H1 (cell line): Measurements from ENCODE around the gene SF3B3. TPM values are rescaled to one million over a fixed set of nuclear protein-coding genes. Genes with fewer than 3 reads are reported as not detected.

Experiments
- CTCF ChIA-PET: fragments of 300-600 bp; sonication (Branson Sonifier 250); formaldehyde crosslinking; loops from one replicate; lab custom pipeline; 2021; ENCODE audit not compliant: partially characterized antibody; lab: Charles Lee
- POLR2A ChIA-PET: fragments of 300-600 bp; sonication (Branson Sonifier 250); formaldehyde crosslinking; loops from one replicate; lab custom pipeline; 2021; ENCODE audit warnings: inconsistent platforms; ENCODE audit not compliant: partially characterized antibody; lab: Charles Lee
- DNase-seq, 2 experiments: peaks; one replicate each; pipeline versions ENCODE4 v3.0.0 to v3.0.0-alpha.2; 2010 to 2022; ENCODE audit warnings: low spot score in 2 of 2, low read depth in 1 of 2, mixed read lengths in 1 of 2
- FAIRE-seq: peaks from 2 replicates; lab custom pipeline; 2011; peaks lifted over from hg19 to GRCh38; lab: Jason Lieb, UNC
- H2AFZ ChIP-seq: 2 replicates; pipeline ENCODE4 v1.8.1; 2012; ENCODE audit warnings: low read length, inconsistent platforms
- H2AK5ac ChIP-seq: 2 replicates; pipeline ENCODE4 v1.6.1; 2013; ENCODE audit warnings: low read depth, low read length
- H2BK120ac ChIP-seq: replicated peaks from 2 replicates; pipeline ENCODE3; 2013; ENCODE audit warnings: low read depth, low read length, inconsistent platforms
- H2BK12ac ChIP-seq: 2 replicates; pipeline ENCODE4 v1.6.1; 2013; ENCODE audit warnings: low read depth, low read length
- H2BK15ac ChIP-seq: 2 replicates; pipeline ENCODE4 v1.6.1; 2013; ENCODE audit warnings: low read length
- H2BK20ac ChIP-seq: 2 replicates; pipeline ENCODE4 v1.6.1; 2013; ENCODE audit warnings: low read length
- H2BK5ac ChIP-seq: 2 replicates; pipeline ENCODE4 v1.6.1; 2013; ENCODE audit warnings: low read depth, low read length
- H3K14ac ChIP-seq: 2 replicates; pipeline ENCODE4 v1.6.1; 2013; ENCODE audit warnings: inconsistent platforms; ENCODE audit not compliant: insufficient read length
- H3K18ac ChIP-seq: 2 replicates; pipeline ENCODE4 v1.6.1; 2013; ENCODE audit warnings: low read length; ENCODE audit errors: extremely low read depth
- H3K23ac ChIP-seq: 2 replicates; pipeline ENCODE4 v1.6.1; 2013; ENCODE audit warnings: inconsistent platforms; ENCODE audit not compliant: insufficient read length
- H3K23me2 ChIP-seq: 2 replicates; pipeline ENCODE4 v1.6.1; 2013; ENCODE audit warnings: low read depth, low read length
- H3K27ac ChIP-seq: 2 replicates; pipeline ENCODE4 v1.6.1; 2011; ENCODE audit warnings: low read depth, low read length, inconsistent platforms
- H3K27me3 ChIP-seq, 4 experiments: replicated peaks in 1 of 4; 1 replicate in 1 of 4; 2 replicates in 3 of 4; pipeline versions ENCODE4 v1.6.1 to v1.8.1; 2011 to 2013; ENCODE audit warnings: low read length in 3 of 4, mild to moderate bottlenecking in 3 of 4, inconsistent platforms in 2 of 4, mixed read lengths in 2 of 4, moderate library complexity in 1 of 4; ENCODE audit not compliant: control insufficient read depth in 3 of 4, insufficient read depth in 3 of 4; ENCODE audit errors: extremely low read depth in 1 of 4
- H3K36me3 ChIP-seq, 4 experiments: 2 replicates each; pipeline versions ENCODE4 v1.6.1 to v1.8.1; 2011 to 2013; ENCODE audit warnings: mild to moderate bottlenecking in 4 of 4, low read length in 3 of 4, moderate library complexity in 2 of 4, control low read depth in 1 of 4, inconsistent platforms in 1 of 4; ENCODE audit not compliant: insufficient read depth in 4 of 4, control insufficient read depth in 2 of 4
- H3K4ac ChIP-seq: replicated peaks from 2 replicates; pipeline ENCODE3; 2013; ENCODE audit warnings: low read length, low read depth, mixed read lengths, inconsistent platforms; ENCODE audit not compliant: insufficient read length
- H3K4me1 ChIP-seq, 4 experiments: replicated peaks in 1 of 4; 1 replicate in 1 of 4; 2 replicates in 3 of 4; pipeline versions ENCODE4 v1.6.1 to v1.8.1; 2011 to 2013; ENCODE audit warnings: low read length in 3 of 4, inconsistent platforms in 2 of 4, mixed read lengths in 1 of 4; ENCODE audit not compliant: insufficient read depth in 4 of 4, control insufficient read depth in 3 of 4
- H3K4me2 ChIP-seq, 2 experiments: 2 replicates each; pipeline versions ENCODE4 v1.6.1 to v1.8.1; 2011 to 2013; ENCODE audit warnings: low read depth in 2 of 2, low read length in 2 of 2, control low read depth in 1 of 2, inconsistent platforms in 1 of 2, mild to moderate bottlenecking in 1 of 2; ENCODE audit not compliant: insufficient read depth in 1 of 2
- H3K4me3 ChIP-seq, 4 experiments: fragments of 200-600, 300-600 bp in 1 of 4; sonication (generic), shearing (Covaris generic), sonication (Bioruptor Twin) in 1 of 4; 2 replicates each; pipeline versions ENCODE4 v1.5.1 to v1.8.1; 2011 to 2016; ENCODE audit warnings: low read length in 4 of 4, low read depth in 3 of 4, control low read depth in 2 of 4, inconsistent platforms in 2 of 4, mild to moderate bottlenecking in 2 of 4, mixed read lengths in 1 of 4, moderate library complexity in 1 of 4; ENCODE audit not compliant: insufficient read depth in 2 of 4; ENCODE audit errors: extremely low read depth in 1 of 4
- H3K56ac ChIP-seq: replicated peaks from 2 replicates; pipeline ENCODE3; 2013; ENCODE audit warnings: low read depth, mild to moderate bottlenecking, mixed read lengths, low read length, inconsistent platforms; ENCODE audit not compliant: insufficient read length
- H3K79me1 ChIP-seq: 2 replicates; pipeline ENCODE4 v1.6.1; 2013; ENCODE audit warnings: low read depth, low read length, control low read depth
- H3K79me2 ChIP-seq, 2 experiments: 2 replicates each; pipeline versions ENCODE4 v1.6.1 to v1.8.1; 2012 to 2013; ENCODE audit warnings: low read length in 2 of 2, mild to moderate bottlenecking in 2 of 2, inconsistent platforms in 1 of 2; ENCODE audit not compliant: insufficient read depth in 2 of 2, control insufficient read depth in 1 of 2
- H3K9ac ChIP-seq, 4 experiments: replicated peaks in 1 of 4; 1 replicate in 1 of 4; 2 replicates in 3 of 4; pipeline versions ENCODE4 v1.6.1 to v1.8.1; 2011 to 2013; ENCODE audit warnings: low read depth in 3 of 4, low read length in 3 of 4, control low read depth in 2 of 4, mild to moderate bottlenecking in 2 of 4, moderate library complexity in 2 of 4, inconsistent platforms in 1 of 4; ENCODE audit errors: extremely low read depth in 1 of 4
- H3K9me3 ChIP-seq, 2 experiments: 2 replicates each; pipeline versions ENCODE4 v1.6.1 to v1.8.1; 2012 to 2013; ENCODE audit warnings: mild to moderate bottlenecking in 2 of 2, moderate library complexity in 2 of 2, control low read depth in 1 of 2, inconsistent platforms in 1 of 2, low read depth in 1 of 2, low read length in 1 of 2, mixed read lengths in 1 of 2; ENCODE audit not compliant: insufficient read depth in 2 of 2
- H4K20me1 ChIP-seq, 2 experiments: replicated peaks in 1 of 2; 2 replicates each; pipeline versions ENCODE3 to v1.8.1; 2011 to 2013; ENCODE audit warnings: inconsistent platforms in 2 of 2, low read length in 2 of 2, mild to moderate bottlenecking in 1 of 2; ENCODE audit not compliant: insufficient read depth in 2 of 2, control insufficient read depth in 1 of 2
- H4K5ac ChIP-seq: 2 replicates; pipeline ENCODE4 v1.6.1; 2013; ENCODE audit warnings: low read length, low read depth, mixed read lengths, inconsistent platforms; ENCODE audit not compliant: insufficient read length
- H4K8ac ChIP-seq: 2 replicates; pipeline ENCODE4 v1.8.0; 2013; ENCODE audit warnings: mild to moderate bottlenecking, moderate library complexity, low read length, inconsistent platforms; ENCODE audit not compliant: insufficient read depth; ENCODE audit errors: extremely low read depth
- H4K91ac ChIP-seq: replicated peaks from 2 replicates; pipeline ENCODE3; 2013; ENCODE audit warnings: low read length, mixed read lengths, inconsistent platforms; ENCODE audit not compliant: insufficient read length
- BCL11A ChIP-seq, 2 experiments: IDR thresholded peaks; one replicate each; pipeline ENCODE4 v1.6.1; 2011; ENCODE audit warnings: low read depth in 2 of 2, low read length in 2 of 2, mild to moderate bottlenecking in 2 of 2
- CBX5 ChIP-seq: fragments of 300-800, 300-1000 bp; sonication (generic); IDR thresholded peaks from 2 replicates; pipeline ENCODE4 v1.7.1; 2016; ENCODE audit warnings: antibody characterized with exemption, low read length, low read depth
- EP300 ChIP-seq, 2 experiments: IDR thresholded peaks; 1 replicate in 1 of 2; 2 replicates in 1 of 2; pipeline ENCODE4 v1.6.1; 2011 to 2012; ENCODE audit warnings: low read depth in 2 of 2, low read length in 2 of 2, mild to moderate bottlenecking in 2 of 2, borderline replicate concordance in 1 of 2, inconsistent platforms in 1 of 2, moderate library complexity in 1 of 2
- JUN ChIP-seq: IDR thresholded peaks from 2 replicates; pipeline ENCODE4 v1.6.1; 2011; ENCODE audit warnings: low read depth, mild to moderate bottlenecking, improper control_type of control experiment, low read length
- JUND ChIP-seq: IDR thresholded peaks from 2 replicates; pipeline ENCODE4 v1.6.1; 2011; ENCODE audit warnings: mild to moderate bottlenecking, improper control_type of control experiment, low read length
- KDM1A ChIP-seq: fragments of 200-600, 300-600 bp; sonication (generic); IDR thresholded peaks from 2 replicates; pipeline ENCODE4 v1.7.1; 2016; ENCODE audit warnings: mild to moderate bottlenecking, low read length, borderline replicate concordance
- POU5F1 ChIP-seq: IDR thresholded peaks from 2 replicates; pipeline ENCODE4 v1.6.1; 2011; ENCODE audit warnings: low read depth, mild to moderate bottlenecking, low read length, moderate library complexity
- RNF2 ChIP-seq: fragments of 200-900, 300-1000 bp; sonication (generic); IDR thresholded peaks from 2 replicates; pipeline ENCODE4 v1.7.1; 2016; ENCODE audit warnings: borderline replicate concordance, low read depth, mild to moderate bottlenecking, antibody characterized with exemption, low read length; ENCODE audit not compliant: poor library complexity, severe bottlenecking; ENCODE audit errors: missing control alignments
- SIN3A ChIP-seq, 2 experiments: IDR thresholded peaks in 1 of 2; conservative IDR thresholded peaks in 1 of 2; 2 replicates each; pipeline ENCODE4 v1.6.1; 2011 to 2012; ENCODE audit warnings: low read length in 2 of 2, improper control_type of control experiment in 1 of 2, low read depth in 1 of 2, mild to moderate bottlenecking in 1 of 2
- SP1 ChIP-seq: IDR thresholded peaks from 2 replicates; pipeline ENCODE4 v1.6.1; 2011; ENCODE audit warnings: low read depth, low read length
- SP2 ChIP-seq: IDR thresholded peaks from 2 replicates; pipeline ENCODE4 v1.6.1; 2012; ENCODE audit warnings: mild to moderate bottlenecking, low read length, inconsistent platforms
- YY1 ChIP-seq: IDR thresholded peaks from 2 replicates; pipeline ENCODE4 v1.6.1; 2011; ENCODE audit warnings: low read depth, mild to moderate bottlenecking, low read length
- WGBS, 2 experiments: shearing (Covaris generic) in 1 of 2; methylation state at CpG; one replicate each; pipeline versions ENCODE4 v1.1.6 to v1.1.7; 2013 to 2015; ENCODE audit warnings: low lambda C conversion rate in 2 of 2, mixed read lengths in 2 of 2, inconsistent platforms in 1 of 2, low coverage in 1 of 2, missing lambda C conversion rate in 1 of 2; ENCODE audit not compliant: insufficient replicate concordance in 2 of 2, insufficient coverage in 1 of 2, insufficient read length in 1 of 2; ENCODE audit errors: extremely low coverage in 1 of 2, missing lambda C conversion rate in 1 of 2; 5-methylcytosine and 5-hydroxymethylcytosine counted together
- polyA plus RNA-seq, 7 experiments: library from polyadenylated mRNA; depleted of rRNA in 3 of 7; stranded (reverse) in 5 of 7; unstranded in 2 of 7; fragments of >200 nt in 5 of 7; fragments of 200-250 nt in 2 of 7; gene quantifications; 1 replicate in 5 of 7; 2 replicates in 1 of 7; 4 replicates in 1 of 7; pipeline versions ENCODE4 v1.2.1 to v1.2.3, GENCODE V29; 2011 to 2013; ENCODE audit warnings: missing spikeins in 2 of 7, mixed read lengths in 2 of 7
- total RNA-seq: library from RNA; stranded (reverse); fragmentation: NEBNext Ultra II Directional; extraction: Animal tissue kit (Norgen Biotek cat#: 25700); gene quantifications from 2 replicates; pipeline ENCODE4 v1.2.1, GENCODE V29; 2021

SF3B3 gene
- total and polyA plus RNA-seq, 2 of the 8 experiments (the other 6 are each of a cell fraction or from before 2014, with no cell fraction given), result 241 to 521 TPM

- Histone ChIP-seq H3K23ac (no peak overlapping the region), H3K79me2 (no peaks in the 10 kb centered on the region), H3K14ac (no peak overlapping the region), H2AFZ (no peak overlapping the region), H3K27ac (no peak overlapping the region), H3K9ac (no peak overlapping the region), H3K4me1 (peaks cover 0 to 8% (median under 1%) of the 10 kb centered on the region in 4 experiments; a peak in 2 of 7 replicates), H2AK5ac (no peak overlapping the region), H3K79me1 (no peaks in the 10 kb centered on the region), H2BK120ac (no peak overlapping the region), H3K23me2 (no peaks in the 10 kb centered on the region), H3K36me3 (no peaks in the 10 kb centered on the region), H2BK15ac (no peak overlapping the region), H2BK12ac (no peak overlapping the region), H3K27me3 (no peaks in the 10 kb centered on the region), H4K5ac (no peak overlapping the region), H3K18ac (no peak overlapping the region), H2BK5ac (0 out of 2 replicates have a peak overlapping the region, but pooled peaks have one; percentile 35), H3K9me3 (no peaks in the 10 kb centered on the region), H3K4me2 (no peak overlapping the region), H4K8ac (no peak overlapping the region; the same call in 1 of the 2 replicates), H4K20me1 (peaks cover 0 to 4% of the 10 kb centered on the region in 2 experiments), H2BK20ac (no peak overlapping the region), H3K56ac (no peak overlapping the region), H3K4ac (no peak overlapping the region), H4K91ac (no peak overlapping the region), H3K4me3 (no peak overlapping the region)
- POLR2A ChIA-PET, result interaction anchor here (1.0 to 4.2 kb wide), 5 partner anchors 10 to 94 kb away, joined by 3 to 36 read pairs (median 6); partner anchors contain the start of genes COG4 and SF3B3
- no peak for FAIRE-seq
- DNase-seq, result no peak
- 94% methylated on average over 22 of the region's 22 CpGs; no CpG with 5 or more reads in 1 of the 2 experiments for WGBS, 2 experiments
- CTCF ChIA-PET, result interaction anchor here (0.6 to 13.6 kb wide), 13 partner anchors 8 to 138 kb away, joined by 3 to 180 read pairs (median 4); no protein-coding TSS in a partner anchor
- TF ChIP-seq SP2, result no peak
- no peak for TF ChIP-seq YY1
- TF ChIP-seq BCL11A (IDR thresholded peaks at IDR 0.05; ENCODE audit: low read depth in 2 of 2, low read length in 2 of 2), result no peak
- no peak for TF ChIP-seq SP1
- no peak for TF ChIP-seq EP300 (IDR thresholded peaks at IDR 0.05; ENCODE audit: borderline replicate concordance in 1 of 2, low read depth in 2 of 2, low read length in 2 of 2)
- TF ChIP-seq POU5F1, result no peak
- no peak for TF ChIP-seq KDM1A
- no peak for TF ChIP-seq JUND
- no peak for TF ChIP-seq CBX5
- TF ChIP-seq SIN3A (conservative IDR thresholded peaks at IDR 0.05 in 1 of 2, IDR thresholded peaks at IDR 0.05 in 1 of 2; ENCODE audit: low read depth in 1 of 2, low read length in 2 of 2), result no peak
- TF ChIP-seq JUN, result no peak
- no peak for TF ChIP-seq RNF2
Observed at GRCh38 chr16:70474320-70475053, 49.1 kb upstream of the SF3B3 start.
